Stomach (tissue), 4 donors: ENCODE results near the gene GZF1.

ENCODE experiments used
- EP300 ChIP-seq: sonication (generic); formaldehyde crosslinking; IDR thresholded peaks from one replicate; pipeline ENCODE4 v1.6.1; 2017; ENCODE audit warnings: antibody characterized with exemption
- POLR2AphosphoS5 ChIP-seq, 3 donors: sonication (generic); formaldehyde crosslinking; IDR thresholded peaks; one replicate each; pipeline ENCODE4 v1.6.1; 2016; ENCODE audit warnings: antibody characterized with exemption in 3 of 3
- TF ChIP-seq, protein P1 (sequence below), 7 experiments: fragments of 450-650 bp in 4 of 7; fragments of 200-600 bp in 3 of 7; sonication (generic) in 3 of 7; IDR thresholded peaks; one replicate each; pipeline ENCODE4 v1.5.1; 2016 to 2019; ENCODE audit warnings: antibody characterized with exemption in 7 of 7, control low read depth in 2 of 7, mild to moderate bottlenecking in 1 of 7

DNA sequence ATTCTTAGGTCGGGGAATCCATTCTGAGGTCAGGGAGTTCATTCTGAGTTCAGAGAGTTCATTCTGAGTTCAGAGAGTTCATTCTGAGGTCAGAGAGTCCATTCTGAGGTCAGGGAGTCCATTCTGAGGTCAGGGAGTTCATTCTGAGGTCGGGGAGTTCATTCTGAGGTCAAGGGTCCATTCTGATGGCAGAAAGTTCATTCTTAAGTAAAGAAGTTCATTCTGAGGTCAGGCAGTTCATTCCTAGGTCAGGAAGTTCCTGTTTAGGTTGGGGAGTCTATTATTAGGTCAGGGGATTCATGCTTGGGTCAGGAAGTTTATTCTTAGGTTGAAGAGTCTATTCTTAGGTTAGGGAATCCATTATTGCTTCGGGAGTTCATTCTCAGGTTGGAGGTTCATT, 27.9 kb upstream of the GZF1 start:
- TF ChIP-seq, protein P1, sequence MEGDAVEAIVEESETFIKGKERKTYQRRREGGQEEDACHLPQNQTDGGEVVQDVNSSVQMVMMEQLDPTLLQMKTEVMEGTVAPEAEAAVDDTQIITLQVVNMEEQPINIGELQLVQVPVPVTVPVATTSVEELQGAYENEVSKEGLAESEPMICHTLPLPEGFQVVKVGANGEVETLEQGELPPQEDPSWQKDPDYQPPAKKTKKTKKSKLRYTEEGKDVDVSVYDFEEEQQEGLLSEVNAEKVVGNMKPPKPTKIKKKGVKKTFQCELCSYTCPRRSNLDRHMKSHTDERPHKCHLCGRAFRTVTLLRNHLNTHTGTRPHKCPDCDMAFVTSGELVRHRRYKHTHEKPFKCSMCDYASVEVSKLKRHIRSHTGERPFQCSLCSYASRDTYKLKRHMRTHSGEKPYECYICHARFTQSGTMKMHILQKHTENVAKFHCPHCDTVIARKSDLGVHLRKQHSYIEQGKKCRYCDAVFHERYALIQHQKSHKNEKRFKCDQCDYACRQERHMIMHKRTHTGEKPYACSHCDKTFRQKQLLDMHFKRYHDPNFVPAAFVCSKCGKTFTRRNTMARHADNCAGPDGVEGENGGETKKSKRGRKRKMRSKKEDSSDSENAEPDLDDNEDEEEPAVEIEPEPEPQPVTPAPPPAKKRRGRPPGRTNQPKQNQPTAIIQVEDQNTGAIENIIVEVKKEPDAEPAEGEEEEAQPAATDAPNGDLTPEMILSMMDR (IDR thresholded peaks at IDR 0.05), result no peak
- TF ChIP-seq POLR2AphosphoS5 (IDR thresholded peaks at IDR 0.05) (no peak), EP300 (no peak)
